HFFc6 (cell line): ENCODE results near the gene PRRX2. TPM values are rescaled to one million over a fixed set of nuclear protein-coding genes. Genes with fewer than 3 reads are reported as not detected.

Experiments used
- DNase-seq: peaks from one replicate; pipeline ENCODE4 v3.0.0-alpha.2; 2018
- H3K27ac Mint-ChIP-seq: 2 replicates; pipeline ENCODE4 v1.8.0; 2020; ENCODE audit warnings: mild to moderate bottlenecking, mixed read lengths
- H3K27me3 Mint-ChIP-seq: 2 replicates; pipeline ENCODE4 v1.8.0; 2021; ENCODE audit warnings: mild to moderate bottlenecking, moderate library complexity, mixed read lengths; ENCODE audit not compliant: insufficient read depth
- H3K36me3 Mint-ChIP-seq: 2 replicates; pipeline ENCODE4 v1.8.0; 2021; ENCODE audit warnings: low read depth, mixed read lengths
- H3K4me1 Mint-ChIP-seq: 2 replicates; pipeline ENCODE4 v1.8.0; 2020; ENCODE audit warnings: low read depth, mixed read lengths
- H3K4me3 Mint-ChIP-seq: 2 replicates; pipeline ENCODE4 v1.8.0; 2020; ENCODE audit warnings: mild to moderate bottlenecking, moderate library complexity, mixed read lengths
- H3K9me3 Mint-ChIP-seq: 2 replicates; pipeline ENCODE4 v1.8.0; 2020; ENCODE audit warnings: mild to moderate bottlenecking, mixed read lengths
- total RNA-seq, 6 experiments: library from RNA; stranded (reverse); fragmentation: NEBNext Ultra II Directional; extraction: Animal tissue kit (Norgen Biotek cat#: 25700); gene quantifications; 2 replicates in 1 of 6; 3 replicates in 5 of 6; pipeline ENCODE4 v1.2.3, GENCODE V29; 2021
- TF ChIP-seq, protein P1 (sequence below): fragments of 200-600 bp; sonication (generic); IDR thresholded peaks from 2 replicates; pipeline ENCODE4 v1.5.0; 2021; ENCODE audit warnings: antibody characterized with exemption, mild to moderate bottlenecking

PRRX2 gene
- total RNA-seq, 6 experiments from 2014 or later: 34.0 to 113 (median 102) TPM

DNA sequence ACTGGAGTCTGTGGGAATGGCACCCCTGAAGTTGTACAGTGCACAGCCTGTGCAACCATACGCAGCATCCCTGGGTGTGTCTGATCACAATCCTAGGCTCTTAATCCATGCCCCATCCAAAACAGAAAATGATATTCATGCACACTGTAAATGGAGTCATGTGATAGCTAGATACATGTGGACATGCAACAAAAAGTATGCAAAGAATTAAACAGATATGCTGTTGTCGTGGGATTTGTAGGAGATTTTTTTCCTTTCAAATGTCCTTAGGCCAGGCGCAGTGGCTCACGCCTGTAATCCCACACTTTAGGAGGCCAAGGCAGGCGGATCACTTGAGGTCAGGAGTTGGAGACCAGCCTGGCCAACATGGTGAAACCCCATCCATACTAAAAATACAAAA, 36.1 kb downstream of the PRRX2 start:
- Mint-ChIP-seq H3K4me3 (peak overlapping the region; percentile 26; the same call in 1 of the 2 replicates), H3K4me1 (peaks cover 69% of the 10 kb centered on the region), H3K36me3 (peaks cover 14% of the 10 kb centered on the region), H3K27me3 (peaks cover 4% of the 10 kb centered on the region; the same call in 1 of the 2 replicates), H3K9me3 (no peaks in the 10 kb centered on the region), H3K27ac (peak overlapping the region; percentile 59)
- DNase-seq: no peak
- TF ChIP-seq, protein P1, sequence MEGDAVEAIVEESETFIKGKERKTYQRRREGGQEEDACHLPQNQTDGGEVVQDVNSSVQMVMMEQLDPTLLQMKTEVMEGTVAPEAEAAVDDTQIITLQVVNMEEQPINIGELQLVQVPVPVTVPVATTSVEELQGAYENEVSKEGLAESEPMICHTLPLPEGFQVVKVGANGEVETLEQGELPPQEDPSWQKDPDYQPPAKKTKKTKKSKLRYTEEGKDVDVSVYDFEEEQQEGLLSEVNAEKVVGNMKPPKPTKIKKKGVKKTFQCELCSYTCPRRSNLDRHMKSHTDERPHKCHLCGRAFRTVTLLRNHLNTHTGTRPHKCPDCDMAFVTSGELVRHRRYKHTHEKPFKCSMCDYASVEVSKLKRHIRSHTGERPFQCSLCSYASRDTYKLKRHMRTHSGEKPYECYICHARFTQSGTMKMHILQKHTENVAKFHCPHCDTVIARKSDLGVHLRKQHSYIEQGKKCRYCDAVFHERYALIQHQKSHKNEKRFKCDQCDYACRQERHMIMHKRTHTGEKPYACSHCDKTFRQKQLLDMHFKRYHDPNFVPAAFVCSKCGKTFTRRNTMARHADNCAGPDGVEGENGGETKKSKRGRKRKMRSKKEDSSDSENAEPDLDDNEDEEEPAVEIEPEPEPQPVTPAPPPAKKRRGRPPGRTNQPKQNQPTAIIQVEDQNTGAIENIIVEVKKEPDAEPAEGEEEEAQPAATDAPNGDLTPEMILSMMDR: no peak

DNA sequence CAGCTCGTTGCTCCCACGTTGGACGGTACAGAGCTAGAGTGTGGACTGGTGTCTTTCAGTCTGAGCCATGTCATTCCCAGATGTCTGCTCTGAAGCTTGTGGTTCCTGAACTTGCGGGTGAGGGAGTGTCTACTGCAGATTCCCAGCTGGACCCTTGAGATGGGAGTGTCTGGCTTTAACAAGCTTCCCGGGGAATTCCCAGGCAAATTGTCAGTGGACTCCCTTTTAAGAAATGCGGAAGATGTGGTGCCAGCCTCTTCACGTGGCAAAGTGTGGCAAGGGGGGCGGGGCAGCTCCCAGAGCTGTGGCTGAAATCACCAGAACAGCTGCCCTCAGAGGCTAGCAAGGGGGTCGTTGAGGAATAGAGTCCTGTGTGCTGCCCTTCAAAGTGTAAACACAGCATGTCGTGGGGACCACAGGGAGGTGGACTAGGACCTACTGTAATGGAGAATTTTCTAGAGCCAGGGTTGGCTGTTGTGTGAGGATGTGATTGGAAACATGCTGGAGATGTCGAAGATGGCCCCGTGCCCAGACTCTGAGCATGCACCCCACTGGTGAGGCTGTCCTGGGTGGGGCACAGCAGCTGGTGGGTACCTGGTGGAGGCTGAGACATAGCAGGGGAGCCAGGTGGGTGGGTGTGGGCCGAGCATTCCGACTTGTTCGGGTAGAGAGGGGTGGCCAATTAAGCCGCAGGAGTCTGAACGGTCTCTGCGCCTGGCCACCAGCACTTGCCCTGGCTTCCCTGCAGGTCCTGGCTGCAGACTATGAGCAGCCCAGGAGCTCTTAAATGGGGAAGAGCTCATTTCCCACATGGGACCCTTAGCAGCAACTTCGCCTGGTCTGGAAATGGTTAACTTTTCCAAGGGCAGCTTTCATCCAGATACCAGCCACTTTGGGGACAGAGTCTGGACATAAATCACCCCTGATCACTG, 37.4 kb downstream of the PRRX2 start:
- TF ChIP-seq, protein P1: no peak
- no peaks in the 10 kb centered on the region for H3K9me3 Mint-ChIP-seq
- H3K36me3 Mint-ChIP-seq: peaks cover 14% of the 10 kb centered on the region
- no peaks in the 10 kb centered on the region; the same call in 1 of the 2 replicates for H3K27me3 Mint-ChIP-seq
- H3K4me1 Mint-ChIP-seq: peaks cover 70% of the 10 kb centered on the region
- H3K4me3 Mint-ChIP-seq: peak overlapping the region; percentile 76
- H3K27ac Mint-ChIP-seq: peak overlapping the region; percentile 98
- peak; percentile 86 for DNase-seq

DNA sequence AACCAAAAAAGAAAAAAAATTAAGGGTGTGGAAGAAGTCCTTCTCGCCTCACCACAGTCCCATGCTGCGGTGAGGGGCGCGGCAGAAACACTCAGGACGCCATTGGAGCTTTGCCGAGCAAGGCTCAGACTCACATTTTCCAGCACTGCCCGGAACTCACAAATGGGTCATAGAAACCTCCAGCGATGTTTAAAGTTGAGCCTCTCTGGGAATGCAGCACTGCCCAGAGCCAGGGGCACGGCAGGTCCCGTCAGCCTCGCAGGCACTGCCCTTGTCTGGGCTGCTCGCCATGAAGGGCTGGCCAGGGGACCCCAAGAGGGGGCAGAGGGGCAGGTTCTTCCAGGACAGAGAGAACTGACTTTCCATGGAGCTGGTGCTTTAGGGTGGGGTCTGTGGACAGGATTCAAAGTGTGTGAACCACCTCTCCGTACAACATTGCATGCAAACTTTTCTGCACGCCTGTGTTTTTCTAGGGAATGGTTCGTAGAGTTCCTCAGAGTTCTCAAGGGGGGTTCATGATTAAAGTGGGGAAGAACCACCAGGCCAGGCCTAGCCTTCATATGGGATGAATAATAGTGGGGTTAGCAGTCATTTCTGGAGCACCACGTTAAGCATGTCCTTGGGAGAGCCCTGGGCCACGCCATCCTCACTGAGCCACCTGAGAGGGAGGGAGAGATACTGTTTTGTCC, 38.4 kb downstream of the PRRX2 start:
- Mint-ChIP-seq H3K4me1 (peaks cover 70% of the 10 kb centered on the region), H3K27me3 (no peaks in the 10 kb centered on the region; the same call in 1 of the 2 replicates), H3K36me3 (peaks cover 14% of the 10 kb centered on the region), H3K9me3 (no peaks in the 10 kb centered on the region), H3K27ac (peak overlapping the region; percentile 98), H3K4me3 (peak overlapping the region; percentile 76)
- DNase-seq: peak; percentile 69
- TF ChIP-seq, protein P1: no peak

DNA sequence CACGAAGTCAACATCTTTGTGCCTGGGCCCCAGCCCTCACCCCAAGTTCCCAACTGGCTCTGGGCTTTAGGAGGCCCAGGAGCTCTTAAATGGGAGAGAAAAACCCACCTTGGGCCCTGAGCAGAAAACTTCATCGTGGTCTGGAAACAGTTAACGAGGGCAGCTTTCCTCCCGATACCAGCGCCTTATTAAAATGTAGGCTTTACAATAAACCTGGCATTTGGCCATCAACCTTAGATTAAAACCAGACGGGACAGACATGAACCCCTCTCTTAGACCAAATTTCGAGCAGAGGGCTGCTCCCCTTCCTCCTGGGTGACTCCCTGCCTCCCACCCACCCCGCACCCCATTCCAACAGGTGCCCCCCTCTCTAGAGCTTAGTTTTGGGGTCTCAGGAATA, 39.4 kb downstream of the PRRX2 start:
- peaks cover 69% of the 10 kb centered on the region for H3K4me1 Mint-ChIP-seq
- no peak overlapping the region for H3K4me3 Mint-ChIP-seq
- peaks cover 14% of the 10 kb centered on the region for H3K36me3 Mint-ChIP-seq
- H3K9me3 Mint-ChIP-seq: no peaks in the 10 kb centered on the region
- H3K27ac Mint-ChIP-seq: peak overlapping the region; percentile 98; the same call in 1 of the 2 replicates
- no peaks in the 10 kb centered on the region; the same call in 1 of the 2 replicates for H3K27me3 Mint-ChIP-seq
- no peak for DNase-seq
- TF ChIP-seq, protein P1: no peak

DNA sequence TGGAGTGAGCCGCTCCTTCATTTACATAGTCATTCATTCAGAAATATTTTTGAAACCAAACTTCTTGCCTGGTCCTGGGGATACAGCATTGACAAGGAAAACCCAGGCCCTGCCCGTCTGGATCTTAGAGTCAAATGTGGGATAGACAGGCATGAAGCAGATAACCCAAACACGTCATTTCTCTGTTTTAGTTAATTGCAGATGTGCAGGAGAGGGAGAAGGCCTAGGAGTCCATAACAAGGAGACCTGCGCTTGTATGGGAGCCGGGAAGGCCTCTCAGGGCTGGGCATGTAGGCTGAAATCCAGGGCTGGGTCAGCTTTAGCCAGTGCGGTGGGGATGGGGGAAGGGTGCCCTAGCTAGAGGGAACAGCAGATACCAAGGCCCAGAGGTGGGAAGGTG, 43.3 kb downstream of the PRRX2 start:
- no peaks in the 10 kb centered on the region; the same call in 1 of the 2 replicates for H3K36me3 Mint-ChIP-seq
- DNase-seq: no peak
- TF ChIP-seq, protein P1: no peak
- H3K4me3 Mint-ChIP-seq: no peak overlapping the region; the same call in 1 of the 2 replicates
- no peaks in the 10 kb centered on the region; the same call in none of the 2 replicates for H3K27me3 Mint-ChIP-seq
- no peaks in the 10 kb centered on the region for H3K9me3 Mint-ChIP-seq
- H3K27ac Mint-ChIP-seq: peak overlapping the region; percentile 98
- H3K4me1 Mint-ChIP-seq: peaks cover 68% of the 10 kb centered on the region
